SJSA1 (cell line): ENCODE results near the gene ACP1. TPM values are rescaled to one million over a fixed set of nuclear protein-coding genes. Genes with fewer than 3 reads are reported as not detected.

Experiments
- DNase-seq, 2 experiments: peaks; one replicate each; pipeline ENCODE4 v3.0.0-alpha.2; 2015 to 2020; ENCODE audit warnings: low spot score in 2 of 2, low read depth in 1 of 2
- H3K27ac ChIP-seq: fragments of 250-450 bp; sonication (Bioruptor Pico); 2 replicates; pipeline ENCODE4 v1.5.1; 2020; ENCODE audit warnings: mild to moderate bottlenecking, moderate library complexity
- H3K27me3 ChIP-seq: fragments of 250-450 bp; sonication (Bioruptor Pico); replicated peaks from 2 replicates; pipeline ENCODE4 v1.5.1; 2020; ENCODE audit warnings: mild to moderate bottlenecking, moderate library complexity
- H3K36me3 ChIP-seq: fragments of 250-450 bp; sonication (Bioruptor Pico); 2 replicates; pipeline ENCODE4 v1.5.1; 2020; ENCODE audit warnings: mild to moderate bottlenecking
- H3K4me1 ChIP-seq: fragments of 250-450 bp; sonication (Bioruptor Pico); replicated peaks from 2 replicates; pipeline ENCODE4 v1.6.1; 2021; ENCODE audit warnings: mild to moderate bottlenecking
- H3K4me3 ChIP-seq: fragments of 250-450 bp; sonication (Bioruptor Pico); 2 replicates; pipeline ENCODE4 v1.5.1; 2020; ENCODE audit warnings: mild to moderate bottlenecking
- H3K9me3 ChIP-seq: fragments of 250-450 bp; sonication (Bioruptor Pico); replicated peaks from 2 replicates; pipeline ENCODE4 v1.5.1; 2020; ENCODE audit warnings: mild to moderate bottlenecking
- total RNA-seq: library from RNA; depleted of rRNA; stranded (reverse); fragments of >200 nt; shearing (Covaris generic); gene quantifications from 2 replicates; pipeline ENCODE4 v1.2.3, GENCODE V29; 2014

The ACP1 gene
- total RNA-seq, 1 experiment from 2014 or later = 189 TPM

DNA sequence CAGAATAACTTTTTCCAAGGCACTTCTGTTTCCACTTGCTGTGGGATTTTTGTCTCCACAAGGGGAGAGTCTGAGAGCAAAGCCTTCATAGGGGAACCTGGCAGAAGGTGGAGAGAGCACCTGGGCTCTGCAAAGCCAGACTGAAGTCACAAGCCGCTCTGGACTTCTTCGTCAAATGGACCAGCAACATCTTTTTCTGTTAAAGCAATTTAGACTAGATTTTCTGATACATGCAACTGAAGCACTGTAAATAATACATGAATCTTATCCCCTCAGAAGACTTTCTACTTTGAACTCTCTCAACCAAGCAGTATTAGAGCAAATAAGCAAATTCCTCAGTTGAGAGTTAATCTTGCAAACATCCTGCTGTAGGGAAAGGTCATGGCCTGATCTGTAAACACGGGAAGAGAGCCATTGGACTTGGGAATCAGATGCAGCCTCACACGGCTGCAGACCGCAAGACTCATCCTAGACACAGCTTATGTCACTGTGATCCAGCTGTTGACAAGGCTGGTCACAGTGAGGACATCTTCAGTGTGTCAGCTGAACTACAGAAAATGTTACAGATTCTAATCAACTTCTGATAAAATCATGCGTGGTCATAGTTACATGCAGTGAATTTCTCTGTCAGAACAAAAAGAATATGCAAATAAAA lies 4.1 kb upstream of the ACP1 start:
- peaks cover 11% of the 10 kb centered on the region for H3K4me1 ChIP-seq
- peaks cover 6% of the 10 kb centered on the region; the same call in 1 of the 2 replicates for H3K36me3 ChIP-seq
- no peaks in the 10 kb centered on the region for H3K9me3 ChIP-seq
- H3K4me3 ChIP-seq = no peak overlapping the region
- no peak overlapping the region for H3K27ac ChIP-seq
- peak in 1 of 2 experiments; percentile 19 for DNase-seq
- H3K27me3 ChIP-seq = no peaks in the 10 kb centered on the region

DNA sequence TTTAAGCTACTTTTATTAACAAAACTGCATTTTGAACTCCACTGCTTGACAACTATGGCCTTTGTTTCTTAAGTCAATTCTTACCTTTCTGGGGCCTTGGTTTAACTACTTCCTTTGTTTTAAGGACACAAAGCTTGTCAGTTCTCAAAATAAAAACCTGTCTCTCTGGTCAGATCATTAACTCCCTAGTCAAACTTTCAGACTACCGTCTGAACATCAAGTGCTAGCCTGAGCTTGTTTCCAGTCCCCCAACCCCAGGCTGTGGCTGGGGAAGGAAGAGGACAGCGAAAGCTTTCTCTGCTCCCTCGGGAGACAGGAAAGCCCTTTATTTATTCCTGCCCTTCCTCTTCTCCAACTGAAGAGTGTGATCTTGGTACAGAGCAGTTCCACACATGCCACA lies 2.6 kb upstream of the ACP1 start:
- H3K27ac ChIP-seq = no peak overlapping the region
- H3K36me3 ChIP-seq = peaks cover 18% of the 10 kb centered on the region
- no peak overlapping the region for H3K4me3 ChIP-seq
- no peak for DNase-seq
- no peaks in the 10 kb centered on the region for H3K9me3 ChIP-seq
- H3K27me3 ChIP-seq = no peaks in the 10 kb centered on the region
- peaks cover 14% of the 10 kb centered on the region for H3K4me1 ChIP-seq

DNA sequence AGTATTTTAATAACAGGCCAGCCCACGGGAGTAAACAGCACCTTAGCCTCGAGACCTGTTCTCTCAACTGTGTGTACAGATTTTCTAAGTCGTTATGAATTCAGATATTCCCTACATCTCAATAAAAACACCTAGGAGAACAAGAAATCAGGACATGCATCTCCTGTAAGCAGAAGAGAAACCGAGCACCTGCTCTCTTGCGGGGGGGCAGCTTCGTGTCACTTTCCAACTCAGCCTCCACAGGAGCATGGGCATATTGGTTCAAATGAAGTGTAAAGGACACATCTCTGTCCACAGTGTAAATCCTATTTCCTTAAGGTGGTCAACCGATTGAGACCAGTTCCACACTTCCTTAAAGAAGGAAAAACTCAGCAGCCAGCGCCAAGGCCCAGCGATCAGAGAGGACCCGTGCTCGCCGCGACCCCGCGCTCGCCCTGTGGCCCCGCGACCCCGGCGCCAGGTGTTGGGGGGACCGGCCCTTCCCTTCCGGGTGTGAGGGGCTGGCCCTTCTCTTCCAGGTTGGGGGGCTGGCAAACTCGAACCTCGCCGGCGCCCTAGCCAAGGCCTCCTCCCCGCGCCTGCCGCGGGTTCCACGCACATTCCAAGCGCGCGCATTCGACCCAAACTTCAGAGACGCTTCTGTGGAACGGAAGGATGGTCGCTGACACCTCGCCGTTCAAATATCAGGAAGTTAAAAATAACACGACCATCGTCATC lies 1.6 kb upstream of the ACP1 start:
- H3K27me3 ChIP-seq = no peaks in the 10 kb centered on the region
- peaks cover 22% of the 10 kb centered on the region for H3K36me3 ChIP-seq
- DNase-seq = no peak
- H3K27ac ChIP-seq = no peak overlapping the region
- peak overlapping the region; percentile 72; the same call in 1 of the 2 replicates for H3K4me3 ChIP-seq
- no peaks in the 10 kb centered on the region for H3K9me3 ChIP-seq
- H3K4me1 ChIP-seq = peaks cover 14% of the 10 kb centered on the region

DNA sequence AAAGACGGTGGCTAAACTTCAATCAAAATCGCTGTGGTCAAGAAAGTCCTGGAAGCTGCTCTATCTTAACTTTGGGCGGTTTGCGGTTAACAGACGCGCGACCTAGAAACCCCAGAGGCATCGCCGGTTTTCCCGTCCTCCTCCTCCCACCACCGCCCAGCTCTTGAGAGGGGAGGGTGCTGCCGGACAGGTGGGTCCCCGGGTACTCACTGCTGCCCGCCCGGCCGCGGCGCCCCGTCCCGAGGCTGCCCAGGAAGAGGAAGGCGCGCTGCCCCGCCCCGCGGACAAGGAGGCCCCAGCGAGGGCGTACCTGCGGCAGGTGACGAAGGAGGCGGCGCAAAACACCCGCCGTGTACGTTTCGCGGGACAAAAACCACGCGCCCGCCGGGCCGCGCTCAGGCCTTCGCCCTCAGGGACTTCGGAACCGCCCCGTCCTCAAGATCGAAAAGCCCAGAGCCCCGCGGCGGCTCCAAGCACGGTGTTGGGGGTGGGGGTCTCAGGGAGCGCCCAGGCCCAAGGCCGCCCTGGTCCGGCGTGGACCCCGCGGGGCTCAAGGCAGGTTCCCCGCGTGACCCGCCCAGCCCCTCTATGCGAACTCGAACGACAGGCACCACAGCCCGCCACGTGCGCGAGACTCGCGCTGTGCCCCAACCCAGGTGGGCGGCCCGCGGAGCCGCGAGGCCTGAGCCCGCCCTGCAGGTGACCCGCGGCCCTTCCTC lies 814 bp upstream of the ACP1 start, which contains the start of gene SH3YL1:
Gene SH3YL1 (minus strand): TSS at position 259 of the 719 bp plus-strand sequence. CDS start 48 bp downstream, at position 211.
- no peak for DNase-seq
- Histone ChIP-seq H3K36me3 (peaks cover 23% of the 10 kb centered on the region), H3K27me3 (no peaks in the 10 kb centered on the region), H3K4me3 (peak within 1 kb of the TSS; percentile 72), H3K9me3 (no peaks in the 10 kb centered on the region), H3K27ac (peak within 1 kb of the TSS; percentile 65), H3K4me1 (peaks cover 14% of the 10 kb centered on the region)

DNA sequence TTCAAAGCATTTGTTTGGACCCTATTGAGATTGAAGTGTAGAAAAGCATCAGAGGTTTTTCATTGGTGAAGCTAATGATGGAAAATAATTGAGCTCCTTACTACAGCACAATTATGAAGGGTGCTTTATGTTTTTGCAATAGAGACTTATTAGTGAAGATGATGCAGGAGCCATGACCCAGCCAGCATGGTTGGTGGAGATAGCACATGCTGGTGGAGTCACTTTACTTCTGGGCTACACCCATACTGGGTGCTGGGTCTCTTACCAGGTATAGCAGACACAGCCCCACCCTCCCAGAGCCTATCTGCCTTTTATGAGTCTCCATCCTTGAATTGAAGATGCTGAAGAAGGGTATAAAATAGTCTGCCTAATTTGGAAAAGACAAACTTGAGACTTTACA lies 3.6 kb downstream of the ACP1 start:
- no peak for DNase-seq
- peaks cover 43% of the 10 kb centered on the region for H3K36me3 ChIP-seq
- H3K9me3 ChIP-seq = no peaks in the 10 kb centered on the region
- H3K27me3 ChIP-seq = no peaks in the 10 kb centered on the region
- H3K4me3 ChIP-seq = no peak overlapping the region
- H3K27ac ChIP-seq = no peak overlapping the region
- H3K4me1 ChIP-seq = peaks cover 14% of the 10 kb centered on the region

DNA sequence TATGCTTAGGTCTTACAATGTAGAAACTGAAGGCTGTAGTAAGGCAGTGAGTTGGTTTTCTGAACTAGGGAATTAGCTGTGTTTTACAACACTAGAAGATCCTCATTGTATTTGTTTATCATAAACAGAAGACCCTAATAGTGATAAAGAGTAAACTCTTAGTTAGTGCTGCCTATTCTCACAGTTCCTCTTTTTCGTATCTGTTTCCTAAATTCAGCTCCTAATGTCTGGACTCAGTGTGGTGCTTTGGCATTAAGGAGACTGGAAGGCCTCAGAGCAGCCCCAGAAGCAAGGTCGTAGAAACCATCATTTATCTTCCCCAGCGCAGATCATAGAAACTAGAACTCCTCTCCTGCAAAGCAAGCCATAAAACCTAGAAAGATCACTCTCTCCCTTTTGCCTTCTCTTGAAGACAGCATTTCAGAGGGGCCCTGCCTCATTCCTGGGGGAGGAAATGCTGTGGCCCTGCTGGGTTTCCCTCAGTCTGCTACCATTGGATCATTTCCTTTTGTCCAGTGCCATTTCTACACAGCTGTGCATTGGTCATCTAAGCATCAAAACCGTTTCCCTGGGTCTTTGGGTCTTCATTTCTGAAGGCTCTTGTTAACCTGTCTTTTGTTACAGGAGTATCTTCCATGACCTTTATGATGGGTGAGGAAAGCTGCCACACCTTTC lies 4.7 kb downstream of the ACP1 start:
- no peak overlapping the region for H3K27ac ChIP-seq
- no peak for DNase-seq
- H3K4me3 ChIP-seq = no peak overlapping the region
- no peaks in the 10 kb centered on the region for H3K27me3 ChIP-seq
- no peaks in the 10 kb centered on the region for H3K9me3 ChIP-seq
- H3K36me3 ChIP-seq = peaks cover 54% of the 10 kb centered on the region
- H3K4me1 ChIP-seq = peaks cover 4% of the 10 kb centered on the region

DNA sequence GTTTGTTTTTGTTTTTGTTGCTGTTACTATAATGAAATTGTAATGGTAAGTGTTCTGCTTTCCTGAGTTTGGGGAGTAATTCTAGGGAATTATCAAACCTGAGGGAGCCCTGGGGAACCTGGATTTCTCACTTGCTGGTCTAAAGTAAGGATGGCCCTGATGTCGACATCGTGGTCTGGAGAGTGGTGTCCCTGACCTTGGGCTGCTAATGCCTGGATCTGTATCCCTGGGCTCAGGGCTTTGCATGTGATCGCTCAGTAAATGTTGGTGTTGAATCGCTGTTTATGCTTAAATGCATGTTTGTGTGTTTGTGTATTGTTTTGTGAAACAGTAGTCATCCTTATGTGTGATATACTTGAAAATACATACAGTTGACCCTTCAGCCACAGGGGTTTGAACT lies 6.1 kb downstream of the ACP1 start:
- H3K4me3 ChIP-seq = no peak overlapping the region
- H3K9me3 ChIP-seq = no peaks in the 10 kb centered on the region
- H3K36me3 ChIP-seq = peaks cover 59% of the 10 kb centered on the region
- DNase-seq = no peak
- peaks cover under 1% of the 10 kb centered on the region; the same call in 1 of the 2 replicates for H3K4me1 ChIP-seq
- no peaks in the 10 kb centered on the region for H3K27me3 ChIP-seq
- no peak overlapping the region for H3K27ac ChIP-seq

DNA sequence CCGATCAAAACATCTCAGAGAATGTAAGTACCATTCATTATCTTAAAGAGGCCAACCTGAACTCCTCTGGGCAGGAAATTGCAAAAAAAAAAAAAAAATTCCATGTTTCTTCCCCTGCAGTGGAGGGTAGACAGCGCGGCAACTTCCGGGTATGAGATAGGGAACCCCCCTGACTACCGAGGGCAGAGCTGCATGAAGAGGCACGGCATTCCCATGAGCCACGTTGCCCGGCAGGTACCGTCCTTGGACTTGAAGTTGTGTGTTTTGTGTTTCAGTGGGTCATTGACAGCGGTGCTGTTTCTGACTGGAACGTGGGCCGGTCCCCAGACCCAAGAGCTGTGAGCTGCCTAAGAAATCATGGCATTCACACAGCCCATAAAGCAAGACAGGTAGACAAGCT lies 7.2 kb downstream of the ACP1 start:
- Histone ChIP-seq H3K36me3 (peaks cover 61% of the 10 kb centered on the region), H3K9me3 (no peaks in the 10 kb centered on the region), H3K27me3 (no peaks in the 10 kb centered on the region), H3K4me1 (no peaks in the 10 kb centered on the region), H3K27ac (no peak overlapping the region), H3K4me3 (no peak overlapping the region)
- no peak for DNase-seq

DNA sequence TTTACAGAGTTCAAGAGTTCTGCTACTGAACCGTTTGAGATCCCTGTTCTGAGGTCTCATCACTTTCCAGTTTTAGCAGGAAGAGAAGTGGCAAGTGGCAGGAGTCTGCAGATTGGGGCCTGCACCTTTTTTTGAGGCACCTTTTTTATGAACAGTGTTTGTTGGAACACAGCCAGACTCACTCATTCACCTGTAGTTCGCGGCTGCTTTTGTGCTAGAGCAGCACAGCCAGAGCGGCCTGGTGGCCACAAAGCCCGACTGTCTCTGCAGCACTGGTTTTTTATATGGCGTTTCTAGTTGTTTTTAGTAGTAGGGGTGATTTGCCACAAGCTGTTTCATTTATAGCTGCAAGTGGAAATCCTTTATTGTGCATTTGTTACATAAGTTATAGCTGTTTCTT lies 8.6 kb downstream of the ACP1 start:
- Histone ChIP-seq H3K9me3 (no peaks in the 10 kb centered on the region), H3K4me1 (no peaks in the 10 kb centered on the region), H3K27ac (no peak overlapping the region), H3K4me3 (no peak overlapping the region), H3K36me3 (peaks cover 68% of the 10 kb centered on the region), H3K27me3 (no peaks in the 10 kb centered on the region)
- DNase-seq = no peak

DNA sequence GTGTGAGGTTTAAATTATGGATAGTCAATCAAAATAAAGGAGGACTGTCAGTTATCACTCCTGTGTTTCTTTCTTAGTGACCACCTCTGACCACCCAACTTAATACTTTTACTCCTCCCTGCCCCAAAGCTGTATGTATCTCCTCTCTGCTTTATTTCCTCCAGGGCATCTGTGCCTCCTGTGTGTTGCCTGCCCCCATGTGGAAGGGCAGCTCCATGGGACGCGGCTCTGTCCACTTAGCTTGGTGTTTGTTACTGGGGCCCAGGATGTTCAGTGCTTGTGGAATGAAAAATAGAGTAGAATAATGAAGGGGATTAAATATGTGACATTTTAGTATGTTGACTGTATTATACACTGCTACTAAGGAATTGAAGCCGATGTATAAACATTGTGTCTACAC lies 9.8 kb downstream of the ACP1 start:
- DNase-seq = no peak
- Histone ChIP-seq H3K27me3 (no peaks in the 10 kb centered on the region), H3K4me3 (no peak overlapping the region), H3K9me3 (no peaks in the 10 kb centered on the region), H3K4me1 (no peaks in the 10 kb centered on the region), H3K27ac (no peak overlapping the region), H3K36me3 (peaks cover 79% of the 10 kb centered on the region)

DNA sequence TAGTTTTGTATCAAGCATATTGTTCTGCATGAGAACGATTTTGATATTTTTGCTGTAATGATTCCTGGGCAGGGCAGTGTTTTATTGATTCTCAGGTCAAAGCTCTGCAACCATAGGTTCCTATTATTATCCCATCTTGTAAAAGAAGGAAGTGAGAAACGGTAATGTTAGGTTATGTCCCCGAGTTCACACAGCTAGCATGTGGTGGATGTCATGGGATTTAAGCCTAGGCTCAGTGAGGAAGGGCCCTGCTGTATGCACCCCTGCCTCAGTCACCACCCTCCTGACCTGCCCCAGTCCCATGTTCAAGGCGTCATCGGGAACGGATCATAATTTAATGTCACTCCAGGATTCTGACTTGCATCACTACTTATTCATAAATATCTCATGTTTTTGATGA lies 10.7 kb downstream of the ACP1 start:
- no peak overlapping the region for H3K27ac ChIP-seq
- H3K36me3 ChIP-seq = peaks cover 76% of the 10 kb centered on the region
- no peaks in the 10 kb centered on the region for H3K27me3 ChIP-seq
- H3K9me3 ChIP-seq = no peaks in the 10 kb centered on the region
- H3K4me3 ChIP-seq = no peak overlapping the region
- DNase-seq = no peak
- H3K4me1 ChIP-seq = no peaks in the 10 kb centered on the region

DNA sequence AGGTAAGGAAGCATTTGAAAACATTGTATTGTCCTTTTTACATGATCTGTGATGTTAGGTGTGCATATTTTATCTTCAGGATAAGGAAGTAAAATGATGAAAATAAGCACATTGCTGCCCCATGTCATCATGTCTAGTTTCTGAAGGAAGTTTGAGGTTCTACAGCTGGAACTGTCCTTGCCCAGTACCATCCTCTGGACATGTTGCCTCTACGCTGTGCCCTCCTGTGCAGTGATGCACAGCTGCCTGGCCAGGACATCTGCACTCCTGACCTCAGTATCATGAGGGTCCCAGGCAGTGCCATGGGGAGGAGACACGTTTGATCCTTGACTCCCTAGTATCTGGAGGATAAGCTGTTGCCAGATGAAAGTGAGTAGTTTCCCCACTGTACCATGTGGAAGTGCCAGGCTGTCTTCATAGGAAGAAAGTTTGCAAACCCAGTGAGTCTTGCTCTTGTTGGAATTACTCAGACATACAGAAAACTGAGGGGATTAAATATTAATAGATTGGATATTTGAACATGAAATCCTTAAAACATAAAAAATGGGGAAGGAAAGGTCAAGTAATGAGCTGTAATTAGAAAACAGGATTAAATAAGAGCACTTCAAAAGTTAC lies 13.7 kb downstream of the ACP1 start:
- H3K27me3 ChIP-seq = no peaks in the 10 kb centered on the region
- H3K36me3 ChIP-seq = peaks cover 78% of the 10 kb centered on the region
- no peak overlapping the region for H3K4me3 ChIP-seq
- no peak for DNase-seq
- no peaks in the 10 kb centered on the region for H3K9me3 ChIP-seq
- no peaks in the 10 kb centered on the region for H3K4me1 ChIP-seq
- H3K27ac ChIP-seq = no peak overlapping the region

DNA sequence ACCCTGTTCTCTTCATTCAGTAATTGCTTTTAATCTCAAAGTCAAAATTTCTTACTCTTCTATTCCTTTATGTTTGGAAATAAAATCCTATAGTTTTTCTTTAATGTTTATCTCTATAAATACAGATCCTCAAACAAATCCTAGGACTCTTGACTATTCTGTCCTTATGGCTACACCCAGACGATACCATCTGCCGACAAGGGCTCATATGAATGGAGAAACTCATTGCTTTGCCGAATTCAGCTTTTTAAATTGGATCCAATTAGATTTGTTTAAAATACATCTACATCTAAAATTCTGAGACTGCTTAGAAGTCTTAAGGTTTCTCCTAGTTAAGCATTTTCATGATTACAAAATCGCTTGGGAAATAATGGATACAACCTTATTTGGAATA lies 14.2 kb downstream of the ACP1 start:
- DNase-seq = no peak
- peaks cover 73% of the 10 kb centered on the region for H3K36me3 ChIP-seq
- H3K27ac ChIP-seq = no peak overlapping the region
- H3K27me3 ChIP-seq = no peaks in the 10 kb centered on the region
- H3K4me3 ChIP-seq = no peak overlapping the region
- H3K4me1 ChIP-seq = no peaks in the 10 kb centered on the region
- no peaks in the 10 kb centered on the region for H3K9me3 ChIP-seq
